GM13976 (cell line): ENCODE data around the gene PPTC7.

Experiments used
- DNase-seq: peaks from one replicate; pipeline ENCODE4 v3.0.0; 2012; ENCODE audit warnings: low spot score
- in situ Hi-C: fragments of 300-500 bp; cut with MboI; formaldehyde crosslinking; loops from one replicate; pipeline ENCODE4 v1.12.0; 2022; ENCODE audit warnings: low sequenced_read_pairs, mixed read lengths, inconsistent platforms; ENCODE audit not compliant: unreplicated experiment
- TF ChIP-seq, protein P1 (sequence below): IDR thresholded peaks from 2 replicates; pipeline ENCODE4 v1.5.1; 2012; ENCODE audit warnings: borderline replicate concordance, mild to moderate bottlenecking; ENCODE audit not compliant: insufficient read depth; ENCODE audit errors: extremely low read depth, missing control alignments, control extremely low read depth

Gene PPTC7

DNA sequence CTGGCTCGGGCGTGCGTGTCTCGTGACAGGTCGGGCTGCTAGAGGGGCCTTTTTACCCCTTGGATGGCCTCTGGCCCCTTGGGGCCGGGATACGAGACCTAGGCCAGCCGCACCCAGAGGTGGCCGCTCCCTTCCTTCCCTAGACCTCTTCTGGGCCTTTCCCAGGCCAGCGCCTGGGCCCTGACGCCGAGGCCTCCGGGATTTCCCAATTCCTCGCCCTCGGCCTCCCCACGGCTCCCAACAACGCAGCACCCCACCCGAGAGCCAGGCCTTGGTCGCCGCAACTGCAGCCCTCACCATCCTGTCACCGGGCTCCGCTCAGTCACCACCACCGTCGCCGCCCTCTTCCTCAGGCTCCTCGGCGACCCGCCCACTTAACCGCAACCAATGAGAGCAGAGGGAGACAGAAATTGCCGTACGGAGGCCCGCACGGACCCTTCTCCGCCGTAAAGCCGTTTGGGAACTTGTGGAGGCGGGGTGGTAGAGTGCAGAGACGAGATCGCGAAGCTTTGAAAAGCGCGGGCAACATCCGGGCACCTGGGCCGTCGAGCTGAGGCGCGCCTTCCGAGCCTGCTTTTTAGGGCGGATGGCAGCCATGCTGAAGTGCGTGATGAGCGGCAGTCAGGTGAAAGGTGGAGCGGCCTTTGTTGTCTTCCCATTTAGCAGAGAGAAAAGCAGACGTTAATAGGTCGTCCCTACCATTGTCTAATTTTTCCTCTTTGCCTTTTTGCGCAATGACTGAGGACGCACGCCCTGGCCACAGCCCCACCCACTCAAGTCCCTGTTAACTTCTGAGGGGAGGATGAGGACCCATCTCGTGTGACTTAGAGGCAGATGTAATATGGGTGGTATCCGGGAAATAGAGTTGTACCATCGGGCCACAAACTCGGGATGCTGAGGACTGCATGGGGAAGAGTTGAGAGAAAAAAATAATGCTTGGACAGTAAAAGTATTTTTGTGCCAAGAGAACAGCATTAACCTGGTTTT lies 81.1 kb downstream of the PPTC7 start, which contains the start of the genes RAD9B and VPS29:
TSS of gene RAD9B (plus strand) at position 580 of the 987 bp plus-strand sequence. CDS start at position 587, 7 bp downstream.
TSS of gene VPS29 (minus strand) at position 360 of the 987 bp plus-strand sequence. CDS start at position 300, 60 bp downstream.
- peak; percentile 95 for DNase-seq
- in situ Hi-C loops: no loop called here
- TF ChIP-seq, protein P1, sequence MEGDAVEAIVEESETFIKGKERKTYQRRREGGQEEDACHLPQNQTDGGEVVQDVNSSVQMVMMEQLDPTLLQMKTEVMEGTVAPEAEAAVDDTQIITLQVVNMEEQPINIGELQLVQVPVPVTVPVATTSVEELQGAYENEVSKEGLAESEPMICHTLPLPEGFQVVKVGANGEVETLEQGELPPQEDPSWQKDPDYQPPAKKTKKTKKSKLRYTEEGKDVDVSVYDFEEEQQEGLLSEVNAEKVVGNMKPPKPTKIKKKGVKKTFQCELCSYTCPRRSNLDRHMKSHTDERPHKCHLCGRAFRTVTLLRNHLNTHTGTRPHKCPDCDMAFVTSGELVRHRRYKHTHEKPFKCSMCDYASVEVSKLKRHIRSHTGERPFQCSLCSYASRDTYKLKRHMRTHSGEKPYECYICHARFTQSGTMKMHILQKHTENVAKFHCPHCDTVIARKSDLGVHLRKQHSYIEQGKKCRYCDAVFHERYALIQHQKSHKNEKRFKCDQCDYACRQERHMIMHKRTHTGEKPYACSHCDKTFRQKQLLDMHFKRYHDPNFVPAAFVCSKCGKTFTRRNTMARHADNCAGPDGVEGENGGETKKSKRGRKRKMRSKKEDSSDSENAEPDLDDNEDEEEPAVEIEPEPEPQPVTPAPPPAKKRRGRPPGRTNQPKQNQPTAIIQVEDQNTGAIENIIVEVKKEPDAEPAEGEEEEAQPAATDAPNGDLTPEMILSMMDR: no peak

DNA sequence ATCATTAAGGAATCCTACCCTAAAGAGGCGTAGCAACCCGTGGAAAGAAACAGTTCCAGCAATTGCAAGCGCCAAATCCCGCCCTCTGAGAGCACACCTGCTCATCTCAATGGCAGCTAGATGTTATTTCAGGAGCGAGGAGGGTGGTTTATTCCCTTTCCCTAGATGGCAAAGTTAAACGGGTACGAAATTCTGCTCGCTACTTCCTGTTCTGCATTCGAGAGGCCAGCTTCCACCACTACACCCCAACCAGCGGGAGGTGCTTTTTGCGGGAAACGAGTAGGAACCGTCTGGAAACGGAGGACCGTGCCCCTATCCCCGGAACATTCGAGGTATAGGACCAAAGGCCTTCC lies 81.7 kb downstream of the PPTC7 start:
- DNase-seq: peak; percentile 54
- in situ Hi-C loops: no loop called here
- TF ChIP-seq, protein P1: no peak

DNA sequence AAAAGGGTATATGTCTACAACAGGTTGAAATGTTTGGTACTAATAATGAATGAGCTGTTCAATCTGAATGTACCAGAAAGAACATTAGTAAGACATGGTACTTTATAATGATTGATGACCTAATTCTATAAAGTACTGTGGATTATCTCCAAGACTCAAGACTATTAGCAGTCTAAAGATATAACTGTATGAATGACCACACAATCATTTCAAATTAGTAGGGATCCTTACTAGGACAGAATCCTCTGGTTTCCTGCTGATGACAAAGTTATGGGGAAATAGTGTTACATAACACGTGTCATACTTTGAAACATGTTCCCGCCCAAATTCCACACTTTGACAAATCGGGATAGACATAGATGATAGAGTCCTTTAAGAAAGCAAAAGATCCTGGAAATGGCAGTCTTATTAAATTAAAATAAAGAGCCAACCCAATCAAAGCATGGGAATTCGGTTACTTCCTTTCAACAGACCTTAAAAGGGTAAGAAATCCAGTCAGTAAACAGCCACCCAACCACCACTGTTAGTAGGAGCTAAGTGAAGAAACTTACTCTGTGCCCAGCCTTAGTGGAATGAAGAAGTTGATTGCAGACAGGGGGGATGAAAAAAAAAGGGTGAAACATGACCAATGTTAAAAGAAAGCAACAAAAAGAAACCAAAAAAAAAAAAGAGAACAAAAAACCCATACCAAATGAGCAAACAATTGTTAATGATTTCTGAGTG lies 84.0 kb downstream of the PPTC7 start:
- in situ Hi-C loops: no loop called here
- DNase-seq: no peak
- TF ChIP-seq, protein P1: no peak
